HG02571 (cell line): ENCODE data around the gene PI4KA.
"Not testable (repeated sequence)": the region's sequence is repeated elsewhere in the genome, so short reads cannot be mapped to it uniquely, and the experiment has no call there.

ENCODE experiments used
- ATAC-seq: cut with Tn5 transposase; IDR thresholded peaks from one replicate; pipeline ENCODE4 v1.9.1; 2021; ENCODE audit warnings: mild to moderate bottlenecking, moderate library complexity; ENCODE audit not compliant: unreplicated experiment

PI4KA gene

DNA sequence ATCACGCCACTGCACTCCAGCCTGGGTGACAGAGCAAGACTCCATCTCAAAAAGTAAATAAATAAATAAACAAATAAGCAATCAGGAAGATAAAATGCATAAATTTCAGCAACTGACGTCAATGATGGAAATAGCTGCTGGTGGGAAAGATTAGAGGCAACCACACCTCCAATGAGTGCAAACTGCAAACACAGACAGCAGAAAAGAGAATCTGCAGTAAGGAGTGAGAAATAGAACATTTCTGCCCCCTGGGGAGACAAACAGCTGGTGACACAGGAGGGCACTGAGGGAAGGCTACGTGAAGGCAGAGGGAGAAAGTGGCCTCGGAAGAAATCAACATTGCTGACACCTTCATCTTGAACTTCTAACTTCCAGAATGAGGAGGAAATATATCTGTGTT is 6.5 kb downstream of the PI4KA start:
- no peak for ATAC-seq

DNA sequence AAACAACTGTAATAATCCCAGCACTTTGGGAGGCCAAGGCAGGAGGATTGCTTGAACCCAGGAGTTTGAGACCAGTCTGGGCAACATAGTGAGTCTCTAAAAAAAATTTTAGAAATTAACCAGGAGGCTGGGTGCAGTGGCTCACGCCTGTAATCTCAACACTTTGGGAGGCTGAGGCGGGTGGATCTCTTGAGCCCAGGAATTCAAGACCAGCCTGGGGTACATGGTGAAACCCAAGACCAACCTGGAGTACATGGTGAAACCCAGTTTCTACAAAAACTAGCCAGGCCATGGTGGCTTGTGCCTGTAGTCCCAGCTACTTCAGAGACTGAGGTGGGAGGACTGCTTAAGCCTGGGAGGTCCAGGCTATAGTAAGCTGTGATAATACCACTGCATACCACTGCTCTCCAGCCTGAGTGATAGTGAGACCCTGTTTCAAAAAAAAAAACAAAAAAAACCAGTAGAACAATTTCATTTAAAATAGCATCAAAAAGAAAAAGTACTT is 11.2 kb downstream of the PI4KA start:
- no peak for ATAC-seq

DNA sequence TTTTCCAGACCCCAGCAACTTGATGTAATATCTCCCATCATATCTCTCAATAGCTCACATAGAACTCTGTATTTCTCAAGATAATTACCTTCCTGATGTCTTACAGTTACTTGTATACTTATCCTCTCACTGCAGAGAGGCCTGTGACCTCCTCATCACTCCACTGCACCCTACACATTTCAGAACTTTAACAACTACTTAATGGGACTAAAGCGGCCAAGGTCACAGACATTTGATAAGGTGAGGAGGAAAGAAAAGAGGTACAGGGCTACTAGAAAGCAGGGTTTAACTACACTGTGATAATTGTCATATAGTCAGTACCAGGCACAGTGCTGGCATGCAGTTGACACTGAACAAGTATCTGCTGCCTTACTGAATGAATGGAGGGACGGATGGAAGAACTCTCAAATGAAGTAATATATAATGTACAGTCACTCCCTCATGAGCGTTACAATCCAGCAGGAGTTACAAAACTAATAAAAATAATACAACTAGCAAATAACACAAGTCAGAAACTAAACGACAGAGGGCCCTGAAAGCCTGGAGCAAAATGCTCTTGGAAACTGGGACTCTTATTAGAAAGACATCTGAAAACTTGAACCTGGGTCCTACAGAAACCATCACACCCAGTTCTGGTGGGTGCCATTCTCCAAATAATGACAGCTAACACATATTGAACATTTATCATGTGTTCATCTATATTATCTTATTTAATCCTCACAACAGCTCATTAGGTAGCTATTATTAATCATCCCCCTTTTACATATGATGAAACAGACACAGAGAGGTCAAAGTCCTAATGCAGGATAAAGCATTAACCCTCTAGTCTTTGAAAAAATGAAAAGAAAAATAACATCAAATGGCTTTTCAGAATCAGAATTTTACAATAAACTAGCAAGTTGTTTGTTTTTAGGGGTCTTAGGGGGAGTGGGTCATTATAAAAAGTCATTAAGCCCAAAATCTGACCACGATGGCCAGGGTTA is 14.3 kb downstream of the PI4KA start:
- no peak for ATAC-seq

DNA sequence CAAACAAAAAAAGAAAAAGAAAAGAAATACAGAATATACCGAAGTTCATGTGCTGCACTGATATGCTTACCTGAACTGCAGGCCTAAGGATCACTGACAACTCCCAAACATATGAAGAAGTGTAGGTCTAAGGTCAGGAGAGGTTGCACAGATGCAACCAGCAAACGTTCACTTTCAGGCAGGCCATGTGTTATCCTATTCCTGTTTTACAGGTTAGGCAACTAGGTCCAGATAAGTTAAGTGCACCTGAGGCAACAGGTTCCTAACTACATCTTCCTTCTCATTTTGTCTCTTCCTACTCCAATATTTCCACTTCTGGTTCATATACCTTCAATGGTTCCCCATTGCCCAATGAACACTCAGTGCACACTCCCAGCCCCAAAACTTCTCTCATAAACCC is 15.1 kb downstream of the PI4KA start:
- ATAC-seq, result no peak

DNA sequence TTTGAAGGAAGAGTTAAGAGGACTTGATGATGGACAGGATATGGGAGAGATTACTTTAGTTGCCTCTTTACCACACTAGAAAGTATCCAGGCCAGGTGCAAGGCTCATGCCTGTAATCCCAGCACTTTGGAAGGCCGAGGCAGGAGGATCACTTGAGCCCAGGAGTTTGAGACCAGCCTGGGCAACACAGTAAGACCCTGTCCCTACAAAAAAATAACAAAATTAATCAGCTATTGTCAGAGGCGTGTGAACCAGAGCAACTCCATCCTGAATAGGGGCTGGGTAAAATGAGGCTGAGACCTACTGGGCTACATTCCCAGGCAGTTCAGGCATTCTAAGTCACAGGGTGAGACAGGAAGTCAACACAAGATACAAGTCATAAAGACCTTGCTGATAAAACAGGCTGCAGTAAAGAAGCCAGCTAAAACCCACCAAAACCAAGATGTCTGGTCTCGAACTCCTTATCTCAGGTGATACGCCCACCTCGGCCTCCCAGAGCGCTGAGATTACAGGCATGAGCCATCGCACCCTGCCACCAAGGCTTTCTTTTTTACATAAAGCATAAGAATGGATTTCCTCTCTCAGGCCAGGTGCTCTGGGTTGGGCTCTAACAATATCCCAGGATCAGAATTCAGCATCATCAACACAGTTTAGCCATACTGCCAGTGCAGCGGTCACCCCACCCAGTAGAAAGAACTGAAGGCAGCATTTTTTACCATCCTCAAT is 17.8 kb downstream of the PI4KA start:
- ATAC-seq, result no peak

DNA sequence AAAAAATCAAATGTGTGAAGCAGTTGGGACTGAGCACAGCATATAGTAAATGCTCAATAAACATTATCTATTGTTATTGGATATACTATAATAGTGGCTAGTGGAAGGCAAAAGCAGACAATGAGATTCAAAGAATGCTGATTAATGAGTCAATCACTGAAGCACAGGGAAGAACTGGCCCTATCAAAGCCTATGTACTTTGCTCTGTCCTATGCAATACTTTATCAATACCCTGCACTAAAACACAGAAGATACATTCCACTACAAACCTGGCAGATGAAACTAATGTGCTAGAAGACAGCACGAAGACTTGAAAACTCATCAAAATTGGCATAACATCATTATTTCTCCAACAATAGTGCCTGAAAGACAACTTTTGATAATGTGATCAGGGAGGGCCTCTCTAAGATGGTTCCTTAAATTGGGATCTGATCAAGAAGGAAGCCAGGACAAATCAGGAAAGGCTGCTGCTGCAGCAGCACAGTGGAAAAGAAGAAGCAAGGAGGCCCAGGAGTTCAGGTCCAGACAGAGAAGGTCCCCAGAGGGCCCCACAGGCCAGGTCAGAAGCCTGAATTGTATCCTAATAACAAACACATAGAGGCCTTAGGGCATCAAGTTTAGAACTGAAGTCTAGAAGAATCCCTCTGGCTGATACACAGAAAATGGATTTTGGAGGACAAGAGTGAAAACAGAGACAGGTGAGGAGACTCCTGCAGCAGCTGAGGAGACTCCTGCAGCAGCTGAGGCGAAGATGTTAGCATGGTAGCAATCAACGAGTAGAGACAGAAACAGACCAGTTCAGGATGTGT is 18.6 kb downstream of the PI4KA start:
- ATAC-seq, result no peak

DNA sequence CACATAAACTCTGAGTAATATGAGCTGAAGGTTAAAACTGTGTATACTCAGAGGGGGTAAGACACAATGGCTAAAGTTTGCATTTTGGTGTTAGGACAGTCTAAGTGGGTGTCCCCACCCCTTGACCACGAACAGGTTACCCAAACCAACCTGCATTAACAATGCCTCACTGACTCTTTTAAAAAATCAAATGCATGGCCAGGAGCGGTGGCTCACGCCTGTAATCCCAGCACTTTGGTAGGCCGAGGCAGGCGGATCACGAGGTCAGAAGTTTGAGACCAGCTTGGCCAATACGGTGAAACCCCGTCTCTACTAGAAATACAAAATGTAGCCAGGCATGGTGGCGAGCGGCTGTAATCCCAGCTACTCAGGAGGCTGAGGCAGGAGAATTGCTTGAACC is 19.3 kb downstream of the PI4KA start:
- ATAC-seq, result not testable (repeated sequence)

DNA sequence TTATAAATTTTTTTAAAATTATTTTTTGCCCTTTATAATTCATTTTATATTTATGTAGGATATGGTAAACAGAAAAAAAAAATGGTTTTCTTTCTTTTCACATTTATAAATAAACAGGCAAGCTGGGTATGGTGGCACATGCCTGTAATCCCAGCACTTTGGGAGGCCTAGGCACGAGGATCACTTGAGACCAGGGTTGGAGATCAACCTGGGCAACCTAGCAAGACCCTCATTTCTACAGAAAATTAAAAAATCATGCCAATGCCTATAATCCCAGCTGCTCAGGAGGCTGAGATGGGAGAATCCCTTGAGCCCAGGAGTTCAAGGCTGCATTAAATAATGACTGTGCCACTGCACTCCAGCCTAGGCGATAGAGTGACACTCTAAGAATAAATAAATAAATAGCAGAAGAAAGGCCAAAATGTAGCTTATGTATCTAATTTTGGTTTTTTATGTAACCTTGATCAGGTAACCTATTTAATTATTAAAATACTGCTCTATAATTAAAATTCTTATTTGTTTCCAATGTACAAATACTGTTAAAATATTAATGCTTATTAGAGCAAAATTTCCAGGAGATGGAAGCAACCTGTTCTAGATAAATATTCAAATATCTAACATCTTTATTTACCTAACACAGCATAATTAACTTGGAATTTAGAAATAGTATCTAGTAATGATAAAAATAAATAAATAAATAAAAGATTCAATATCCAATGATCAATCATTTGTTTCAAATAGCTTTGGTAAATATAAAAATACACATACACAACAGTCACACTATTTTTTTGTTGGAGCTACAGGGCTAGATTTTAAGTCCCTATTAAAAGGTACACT is 21.4 kb downstream of the PI4KA start:
- ATAC-seq, result no peak

DNA sequence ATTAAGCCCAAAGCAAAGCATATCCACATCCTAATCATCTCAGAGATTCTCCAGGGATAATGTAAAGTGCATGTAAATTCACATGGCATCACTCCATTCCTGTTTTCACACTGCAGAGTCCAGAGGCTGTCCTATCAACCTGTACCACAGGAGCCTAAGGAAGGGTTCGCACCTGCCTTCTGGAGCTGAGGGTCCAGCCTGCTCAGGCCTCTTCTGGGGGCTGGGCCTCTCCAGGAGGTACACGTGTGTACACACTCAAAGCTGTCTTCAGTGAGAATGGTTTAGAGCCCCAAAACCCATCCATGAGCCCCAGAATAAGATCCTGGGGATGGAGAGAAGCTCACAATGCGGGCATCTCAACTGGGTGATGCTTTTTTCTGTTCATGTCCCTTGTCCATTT is 23.9 kb downstream of the PI4KA start:
- ATAC-seq, result no peak

DNA sequence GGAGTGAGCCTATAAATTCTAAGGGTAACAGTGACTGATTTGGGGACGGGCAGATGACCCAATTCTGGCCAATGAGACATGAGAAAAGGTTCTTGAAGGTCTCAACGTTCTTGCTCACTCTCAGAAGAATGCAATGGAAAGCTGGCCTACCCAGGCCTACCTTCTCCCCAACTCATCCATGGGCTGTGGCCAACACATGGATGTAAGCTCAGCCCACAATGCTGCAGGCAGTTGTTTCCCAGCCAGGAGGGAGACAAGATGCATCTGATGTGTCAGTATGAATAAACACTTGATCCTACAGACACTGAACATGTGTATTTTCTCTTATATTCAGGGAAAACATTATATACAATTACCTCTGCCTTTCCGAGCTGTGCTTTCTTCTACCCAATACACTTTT is 24.4 kb downstream of the PI4KA start:
- ATAC-seq, result no peak

DNA sequence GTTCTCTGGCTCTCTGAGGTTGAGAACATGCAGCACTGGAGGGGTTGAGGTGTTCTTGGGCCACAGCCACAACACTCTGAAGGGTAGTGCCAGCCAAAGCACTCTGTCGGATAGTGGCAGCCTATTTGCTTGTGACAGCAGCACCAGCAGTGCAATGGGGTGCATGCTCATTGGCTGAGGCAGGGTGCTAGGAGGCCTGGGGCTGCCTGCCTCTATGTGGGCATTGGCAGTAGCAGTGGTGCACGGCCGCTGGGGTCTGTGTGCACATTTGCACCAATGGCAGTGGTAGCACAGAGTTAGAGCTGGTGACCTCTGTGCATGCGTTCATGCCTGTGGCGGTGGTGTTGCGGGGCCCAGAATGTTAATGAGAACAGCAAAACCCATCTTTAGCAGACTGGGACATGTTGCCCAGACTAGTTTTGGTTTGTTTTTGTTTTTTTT is 25.4 kb downstream of the PI4KA start:
- no peak for ATAC-seq

DNA sequence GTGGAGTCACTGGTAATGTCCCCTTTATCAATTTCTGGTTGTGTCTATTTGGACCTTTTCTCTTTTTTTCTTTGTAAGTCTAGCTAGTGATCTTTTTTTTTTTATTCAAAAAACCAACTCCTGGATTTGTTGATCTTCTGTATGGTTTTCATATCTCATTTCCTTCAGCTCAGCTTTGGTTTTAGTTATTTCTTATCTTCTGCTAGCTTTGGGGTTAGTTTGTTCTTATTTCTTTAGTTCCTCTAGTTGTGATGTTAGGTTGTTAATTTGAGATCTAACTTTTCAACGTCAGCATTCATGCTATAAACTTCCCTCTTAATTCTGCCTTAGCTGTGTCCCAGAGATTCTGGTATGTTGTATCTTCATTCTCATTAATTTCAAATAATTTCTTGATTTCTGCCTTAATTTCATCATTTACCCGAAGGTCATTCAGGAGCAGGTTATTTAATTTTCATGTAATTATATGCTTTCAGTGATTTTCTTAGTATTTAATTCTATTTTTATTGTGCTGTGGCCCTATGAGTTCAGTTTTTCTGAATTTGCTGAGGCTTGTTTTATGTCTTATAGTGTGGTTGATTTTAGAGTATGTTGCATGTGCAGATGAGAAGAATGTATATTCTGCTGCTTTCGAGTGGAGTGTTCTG is 29.0 kb downstream of the PI4KA start:
- ATAC-seq, result no peak

DNA sequence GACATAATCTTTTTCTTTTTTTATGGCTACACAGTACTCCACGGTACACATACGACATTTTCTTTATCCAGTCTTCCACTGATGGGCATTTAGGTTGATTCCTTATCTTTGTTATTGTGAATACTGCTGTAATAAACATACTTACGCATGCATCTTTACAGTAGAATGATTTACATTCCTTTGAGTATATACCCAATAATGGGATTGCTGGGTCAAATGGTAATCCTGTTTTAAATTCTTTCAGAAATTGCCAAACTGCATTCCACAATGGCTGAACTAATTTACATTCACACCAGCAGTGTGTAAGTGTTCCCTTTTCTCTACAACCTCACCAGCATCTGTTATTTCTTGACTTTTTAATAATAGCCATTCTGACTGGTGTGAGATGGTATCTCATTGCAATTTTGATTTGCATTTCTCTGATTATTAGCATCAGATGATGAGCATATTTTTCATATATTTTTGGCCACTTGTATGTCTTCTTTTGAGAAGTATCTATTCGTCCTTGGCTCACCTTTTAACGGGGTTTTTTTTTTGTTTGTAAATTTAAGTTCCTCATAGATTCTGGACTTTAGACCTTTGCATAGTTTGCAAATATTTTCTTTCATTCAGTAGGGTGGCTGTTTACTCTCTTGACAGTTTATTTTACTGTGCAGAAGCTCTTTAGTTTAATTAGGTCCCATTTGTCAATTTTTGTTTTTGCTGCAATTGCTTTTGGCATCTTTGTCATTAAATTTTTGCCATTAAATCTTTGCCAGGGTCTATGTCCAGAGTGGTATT is 32.0 kb downstream of the PI4KA start:
- not testable (repeated sequence) for ATAC-seq

DNA sequence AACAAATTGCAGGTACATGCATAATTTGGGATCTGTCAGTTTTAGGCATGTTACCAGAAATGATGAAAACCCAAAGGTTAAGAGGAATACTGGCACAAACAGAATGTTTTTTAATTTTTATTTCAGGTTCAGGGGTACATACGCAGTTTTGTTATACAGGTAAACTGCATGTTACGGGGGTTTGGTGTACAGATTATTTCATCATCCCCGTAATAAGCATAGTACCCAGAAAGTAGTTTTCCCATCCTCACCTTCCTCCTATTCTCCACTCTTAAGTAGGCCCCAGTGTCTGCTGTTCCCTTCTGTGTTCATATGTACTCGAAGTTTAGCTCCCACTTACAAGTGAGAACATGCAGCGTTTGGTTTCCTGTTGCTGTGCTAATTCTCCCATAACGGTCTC is 33.0 kb downstream of the PI4KA start:
- no peak for ATAC-seq

DNA sequence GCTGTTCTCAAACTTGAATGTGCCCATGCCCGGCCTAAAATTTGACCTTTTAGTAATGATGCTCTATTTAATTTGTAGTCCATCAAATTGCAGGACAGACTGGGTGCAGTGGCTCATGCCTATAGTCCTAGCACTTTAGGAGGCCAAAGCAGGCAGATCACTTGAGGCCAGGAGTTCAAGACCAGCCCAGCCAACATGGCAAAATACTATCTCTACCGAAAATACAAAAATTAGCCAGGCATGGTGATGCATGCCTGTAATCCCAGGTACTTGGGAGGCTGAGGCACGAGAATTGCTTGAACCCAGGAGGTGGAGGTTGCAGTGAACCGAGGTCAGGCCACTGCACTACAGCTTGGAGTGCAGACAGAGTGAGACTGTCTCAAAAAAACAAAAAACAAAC is 33.4 kb downstream of the PI4KA start:
- ATAC-seq, result not testable (repeated sequence)

DNA sequence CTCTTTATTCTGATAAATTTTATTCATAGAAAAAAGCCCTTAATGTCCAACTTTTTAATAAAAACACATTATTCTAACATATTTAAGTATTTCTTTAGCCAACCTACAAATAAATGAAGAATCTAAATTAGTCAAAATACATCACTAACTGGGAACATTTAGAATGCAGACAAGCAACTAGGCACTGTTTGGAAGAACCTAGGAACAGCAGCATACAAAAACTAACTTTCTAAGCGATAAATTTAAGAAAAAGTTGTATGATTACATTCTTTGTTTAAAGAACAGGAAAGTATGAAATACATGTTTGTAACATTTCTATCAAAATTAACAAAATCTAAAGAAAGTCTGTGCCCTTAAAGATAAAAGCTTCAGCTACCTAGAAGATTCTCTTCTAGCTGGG is 35.3 kb downstream of the PI4KA start:
- no peak for ATAC-seq

DNA sequence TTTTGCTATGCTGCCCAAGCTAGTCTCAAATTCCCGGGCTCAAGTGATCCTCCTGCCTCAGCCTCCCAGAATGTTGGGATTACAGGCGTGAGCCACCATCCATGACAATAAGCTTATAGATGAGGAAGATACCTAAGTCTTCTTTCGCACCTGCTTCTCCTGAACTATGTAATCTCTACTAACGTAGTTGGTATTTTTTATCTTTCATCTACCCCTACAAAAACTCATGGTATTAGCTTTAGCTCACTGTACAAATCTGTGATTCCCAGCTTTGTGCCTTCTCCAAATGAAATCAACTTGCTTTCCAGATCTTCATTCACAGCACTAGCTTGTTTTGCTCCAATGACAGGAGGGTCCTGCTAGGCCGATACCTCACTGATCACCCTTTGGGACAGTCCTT is 36.4 kb downstream of the PI4KA start:
- no peak for ATAC-seq

DNA sequence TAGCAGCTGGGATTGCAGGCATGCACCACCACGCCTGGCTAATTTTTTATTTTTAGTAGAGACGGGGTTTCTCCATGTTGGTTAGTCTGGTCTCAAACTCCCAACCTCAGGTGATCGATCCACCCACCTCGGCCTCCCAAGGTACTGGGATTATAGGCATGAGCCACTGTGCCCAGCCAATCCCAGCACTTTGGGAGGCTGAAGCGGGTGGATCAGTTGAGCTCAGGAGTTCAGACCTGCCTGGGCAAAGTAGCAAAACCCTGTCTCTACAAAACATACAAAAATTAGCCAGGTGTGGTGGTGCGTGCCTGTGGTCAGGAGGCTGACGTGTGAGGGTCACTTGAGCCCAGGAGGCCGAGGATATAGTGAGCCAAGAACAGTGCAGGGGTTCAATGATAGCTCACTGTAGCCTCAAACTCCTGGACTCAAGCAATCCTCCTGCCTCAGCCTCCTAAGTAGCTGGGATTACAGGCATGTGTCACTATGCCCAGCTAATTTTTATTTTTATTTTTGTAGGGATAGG is 36.8 kb downstream of the PI4KA start:
- ATAC-seq, result not testable (repeated sequence)

DNA sequence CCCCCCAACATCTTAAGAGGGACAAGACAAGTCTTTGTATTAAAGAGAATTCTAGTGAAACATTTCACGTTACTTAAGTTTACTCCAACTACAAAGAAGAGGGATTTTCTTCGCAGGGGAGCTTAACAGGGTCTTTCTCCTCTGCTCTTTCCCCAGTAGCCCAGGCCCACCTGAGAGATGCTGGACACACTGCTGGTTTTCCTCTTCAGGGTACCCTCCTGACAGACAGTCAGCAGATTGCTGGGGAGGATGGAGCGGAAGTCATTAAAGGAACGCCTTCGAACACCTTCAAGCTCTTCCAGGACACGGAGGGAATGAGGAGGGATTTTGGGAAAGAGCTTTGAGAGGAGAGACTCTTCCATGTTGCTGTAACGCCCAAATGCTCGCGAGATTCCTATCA is 39.1 kb downstream of the PI4KA start:
- ATAC-seq, result no peak
